Measurements from ENCODE around the gene GRIFIN.
A peak's percentile ranks its signal among the peaks of the same experiment; 100 is the strongest.

The GRIFIN gene

GRCh38 chr7:2494191-2495130 is 18.3 kb upstream of the GRIFIN start:
- peaks cover 18% of the 10 kb centered on the region for H3K27me3 Mint-ChIP-seq
- H3K4me1 Mint-ChIP-seq, result peaks cover 16% of the 10 kb centered on the region
- H3K27ac Mint-ChIP-seq, result no peak overlapping the region
- ATAC-seq (peak; percentile 26), DNase-seq (no peak)
- peaks cover 11 to 16% of the 10 kb centered on the region in 2 donors for H3K9me3 Mint-ChIP-seq
- H3K4me3 Mint-ChIP-seq, result no peak overlapping the region

GRCh38 chr7:2493205-2494164 is 17.3 kb upstream of the GRIFIN start:
- peaks cover 15% of the 10 kb centered on the region for H3K4me1 Mint-ChIP-seq
- DNase-seq (no peak), ATAC-seq (no peak)
- H3K9me3 Mint-ChIP-seq, result peaks cover 11 to 16% of the 10 kb centered on the region in 2 donors
- H3K27ac Mint-ChIP-seq, result no peak overlapping the region
- no peak overlapping the region for H3K4me3 Mint-ChIP-seq
- peaks cover 18% of the 10 kb centered on the region for H3K27me3 Mint-ChIP-seq

GRCh38 chr7:2492038-2492437 is 15.8 kb upstream of the GRIFIN start:
- DNase-seq (no peak), ATAC-seq (no peak)
- Mint-ChIP-seq H3K4me3 (no peak overlapping the region), H3K4me1 (peaks cover 6% of the 10 kb centered on the region), H3K27me3 (peaks cover 9% of the 10 kb centered on the region), H3K9me3 (peaks cover 11 to 16% of the 10 kb centered on the region in 2 donors), H3K27ac (peak overlapping the region in 1 of 2 donors; percentile 27)

GRCh38 chr7:2490181-2490651 is 14.0 kb upstream of the GRIFIN start:
- Mint-ChIP-seq H3K27ac (no peak overlapping the region), H3K9me3 (peaks cover 11 to 16% of the 10 kb centered on the region in 2 donors), H3K4me1 (no peaks in the 10 kb centered on the region), H3K4me3 (no peak overlapping the region), H3K27me3 (no peaks in the 10 kb centered on the region)
- no peak for DNase-seq
- no peak for ATAC-seq

GRCh38 chr7:2488681-2489080 is 12.5 kb upstream of the GRIFIN start:
- Mint-ChIP-seq H3K9me3 (peaks cover 11 to 16% of the 10 kb centered on the region in 2 donors), H3K4me1 (no peaks in the 10 kb centered on the region), H3K4me3 (no peak overlapping the region), H3K27me3 (no peaks in the 10 kb centered on the region), H3K27ac (no peak overlapping the region)
- ATAC-seq (peak; percentile 37), DNase-seq (no peak)

- Mint-ChIP-seq H3K4me3 (no peak overlapping the region), H3K27ac (no peak overlapping the region), H3K27me3 (no peaks in the 10 kb centered on the region), H3K9me3 (peaks cover 11 to 16% of the 10 kb centered on the region in 2 donors), H3K4me1 (no peaks in the 10 kb centered on the region)
- DNase-seq, result no peak
- ATAC-seq, result no peak
These were observed 12.1 kb upstream of the GRIFIN start for GRCh38 chr7:2488272-2488645.

GRCh38 chr7:2487586-2488271 is 11.5 kb upstream of the GRIFIN start:
- no peaks in the 10 kb centered on the region for H3K27me3 Mint-ChIP-seq
- peak; percentile 46 for ATAC-seq
- H3K4me1 Mint-ChIP-seq, result no peaks in the 10 kb centered on the region
- H3K9me3 Mint-ChIP-seq, result peaks cover 15 to 22% of the 10 kb centered on the region in 2 donors
- no peak overlapping the region for H3K27ac Mint-ChIP-seq
- no peak for DNase-seq
- H3K4me3 Mint-ChIP-seq, result no peak overlapping the region

GRCh38 chr7:2484868-2485267 is 8.7 kb upstream of the GRIFIN start:
- no peak for ATAC-seq

GRCh38 chr7:2483494-2483893 is 7.3 kb upstream of the GRIFIN start:
- H3K27ac Mint-ChIP-seq, result no peak overlapping the region
- no peaks in the 10 kb centered on the region for H3K27me3 Mint-ChIP-seq
- H3K4me1 Mint-ChIP-seq, result peaks cover 3% of the 10 kb centered on the region
- H3K4me3 Mint-ChIP-seq, result no peak overlapping the region
- H3K9me3 Mint-ChIP-seq, result peaks cover 7 to 9% of the 10 kb centered on the region in 2 donors
- ATAC-seq (no peak), DNase-seq (no peak)

More at GRCh38 chr7:2484868-2485267, 8.7 kb upstream of the GRIFIN start:
- Mint-ChIP-seq H3K4me1 (no peaks in the 10 kb centered on the region), H3K27ac (no peak overlapping the region), H3K4me3 (no peak overlapping the region), H3K27me3 (no peaks in the 10 kb centered on the region), H3K9me3 (peaks cover 7 to 9% of the 10 kb centered on the region in 2 donors)
- DNase-seq, result no peak

GRCh38 chr7:2482725-2483451 is 6.7 kb upstream of the GRIFIN start:
- no peak for ATAC-seq
- Mint-ChIP-seq H3K27ac (no peak overlapping the region), H3K4me1 (peaks cover 9% of the 10 kb centered on the region)

GRCh38 chr7:2481195-2481594 is 5.0 kb upstream of the GRIFIN start:
- Mint-ChIP-seq H3K4me3 (no peak overlapping the region), H3K9me3 (peaks cover 7 to 9% of the 10 kb centered on the region in 2 donors), H3K27ac (no peak overlapping the region), H3K27me3 (no peaks in the 10 kb centered on the region), H3K4me1 (peaks cover 22% of the 10 kb centered on the region)
- ATAC-seq (no peak), DNase-seq (no peak)

More at GRCh38 chr7:2482725-2483451, 6.7 kb upstream of the GRIFIN start:
- peaks cover 7 to 9% of the 10 kb centered on the region in 2 donors for H3K9me3 Mint-ChIP-seq
- no peak overlapping the region for H3K4me3 Mint-ChIP-seq
- H3K27me3 Mint-ChIP-seq, result no peaks in the 10 kb centered on the region
- DNase-seq, result no peak

GRCh38 chr7:2480070-2480408 is 3.8 kb upstream of the GRIFIN start:
- ATAC-seq, result no peak
- no peaks in the 10 kb centered on the region for H3K27me3 Mint-ChIP-seq
- DNase-seq, result no peak
- H3K27ac Mint-ChIP-seq, result no peak overlapping the region
- H3K4me3 Mint-ChIP-seq, result no peak overlapping the region
- H3K9me3 Mint-ChIP-seq, result peaks cover 7 to 9% of the 10 kb centered on the region in 2 donors
- peaks cover 22% of the 10 kb centered on the region for H3K4me1 Mint-ChIP-seq

- Mint-ChIP-seq H3K4me3 (no peak overlapping the region), H3K4me1 (peaks cover 22% of the 10 kb centered on the region), H3K27me3 (no peaks in the 10 kb centered on the region), H3K27ac (no peak overlapping the region), H3K9me3 (peaks cover 7 to 9% of the 10 kb centered on the region in 2 donors)
- ATAC-seq (no peak), DNase-seq (no peak)
These were observed 3.3 kb upstream of the GRIFIN start for GRCh38 chr7:2479276-2480069.

- no peak for ATAC-seq
- Mint-ChIP-seq H3K4me3 (no peak overlapping the region), H3K27ac (no peak overlapping the region), H3K4me1 (peaks cover 22% of the 10 kb centered on the region), H3K9me3 (peaks cover 7 to 9% of the 10 kb centered on the region in 2 donors), H3K27me3 (no peaks in the 10 kb centered on the region)
- DNase-seq, result no peak
These were observed 2.6 kb upstream of the GRIFIN start for GRCh38 chr7:2478800-2479199.

Data from stimulated activated naive CD8-positive, alpha-beta T cell treated with anti-CD3 and anti-CD28 coated beads, Interleukin-15, amount 100 ng/mL, for 72 hours (primary cell).